Measurements from ENCODE around the gene ILF2. TPM values are rescaled to one million over a fixed set of nuclear protein-coding genes. Genes with fewer than 3 reads are reported as not detected.

ILF2 gene
- total RNA-seq, 2 experiments from 2014 or later: 287 to 334 TPM

- H3K27ac ChIP-seq (ENCODE audit: low read depth, low read length, poor library complexity, severe bottlenecking): no peak overlapping the region
These were observed 21.5 kb downstream of the ILF2 start for GRCh38 chr1:153649137-153649862.

GRCh38 chr1:153648000-153648643, 22.7 kb downstream of the ILF2 start:
- Histone ChIP-seq H3K4me1 (ENCODE audit: insufficient read depth, low read length, poor library complexity, severe bottlenecking) (no peaks in the 10 kb centered on the region), H3K4me3 (ENCODE audit: low read depth, low read length, poor library complexity, severe bottlenecking) (no peak overlapping the region), H3K9me2 (ENCODE audit: insufficient read depth, low read length) (no peaks in the 10 kb centered on the region), H3K36me3 (ENCODE audit: insufficient read depth, low read length) (peaks cover 44% of the 10 kb centered on the region), H2AFZ (ENCODE audit: low read length) (no peak overlapping the region), H3K9me3 (ENCODE audit: low read length) (no peaks in the 10 kb centered on the region), H3K27ac (ENCODE audit: low read depth, low read length, poor library complexity, severe bottlenecking) (no peak overlapping the region), H3K79me2 (ENCODE audit: insufficient read depth, low read depth, low read length) (no peaks in the 10 kb centered on the region), H3K4me2 (ENCODE audit: low read length) (no peak overlapping the region), H4K20me1 (ENCODE audit: insufficient read depth, low read length) (no peaks in the 10 kb centered on the region)
- CTCF ChIA-PET (ENCODE audit: unreplicated experiment): no interaction called here
- TF ChIP-seq EZH2phosphoT487 (IDR thresholded peaks at IDR 0.05; ENCODE audit: borderline replicate concordance, low read depth, low read length) (no peak), CTCF (conservative IDR thresholded peaks at IDR 0.05; ENCODE audit: low read length) (no peak)
- no peak for DNase-seq (ENCODE audit: low spot score)
- BruUV-seq (replicated peaks): no TSS peak
- POLR2A ChIA-PET: interaction anchor here (0.6 kb wide), 1 partner anchor 107 kb away, joined by 4 read pairs; no protein-coding TSS in a partner anchor
- intact Hi-C loops (cut with micrococcal nuclease; ENCODE audit: unreplicated experiment): no loop called here

More at GRCh38 chr1:153649137-153649862, 21.5 kb downstream of the ILF2 start:
- BruUV-seq (replicated peaks): no TSS peak
- no peak overlapping the region for H3K4me2 ChIP-seq (ENCODE audit: low read length)
- CTCF ChIA-PET (ENCODE audit: unreplicated experiment): no interaction called here
- no peaks in the 10 kb centered on the region for H4K20me1 ChIP-seq (ENCODE audit: insufficient read depth, low read length)
- H2AFZ ChIP-seq (ENCODE audit: low read length): no peak overlapping the region
- peaks cover 33% of the 10 kb centered on the region for H3K36me3 ChIP-seq (ENCODE audit: insufficient read depth, low read length)
- H3K79me2 ChIP-seq (ENCODE audit: insufficient read depth, low read depth, low read length): no peaks in the 10 kb centered on the region
- intact Hi-C loops (cut with micrococcal nuclease; ENCODE audit: unreplicated experiment): no loop called here
- POLR2A ChIA-PET: interaction anchor here (0.8 to 1.2 kb wide), 2 partner anchors 11 to 15 kb away, joined by 3 read pairs; partner anchors contain the start of gene CHTOP
- TF ChIP-seq CTCF (conservative IDR thresholded peaks at IDR 0.05; ENCODE audit: low read length): no peak
- no peak for TF ChIP-seq EZH2phosphoT487 (IDR thresholded peaks at IDR 0.05; ENCODE audit: borderline replicate concordance, low read depth, low read length)
- no peak overlapping the region for H3K4me3 ChIP-seq (ENCODE audit: low read depth, low read length, poor library complexity, severe bottlenecking)
- no peaks in the 10 kb centered on the region for H3K9me2 ChIP-seq (ENCODE audit: insufficient read depth, low read length)
- H3K4me1 ChIP-seq (ENCODE audit: insufficient read depth, low read length, poor library complexity, severe bottlenecking): no peaks in the 10 kb centered on the region
- no peak for DNase-seq (ENCODE audit: low spot score)
- no peaks in the 10 kb centered on the region for H3K9me3 ChIP-seq (ENCODE audit: low read length)

- H2AFZ ChIP-seq (ENCODE audit: low read length): no peak overlapping the region
- POLR2A ChIA-PET: interaction anchor here (0.6 kb wide), 2 partner anchors 10 to 108 kb away, joined by 3 to 4 read pairs; no protein-coding TSS in a partner anchor
- CTCF ChIA-PET (ENCODE audit: unreplicated experiment): no interaction called here
- TF ChIP-seq EZH2phosphoT487 (IDR thresholded peaks at IDR 0.05; ENCODE audit: borderline replicate concordance, low read depth, low read length) (no peak), CTCF (conservative IDR thresholded peaks at IDR 0.05; ENCODE audit: low read length) (no peak)
- intact Hi-C loops (cut with micrococcal nuclease; ENCODE audit: unreplicated experiment): no loop called here
- H3K27ac ChIP-seq (ENCODE audit: low read depth, low read length, poor library complexity, severe bottlenecking): no peak overlapping the region
- H3K9me3 ChIP-seq (ENCODE audit: low read length): no peaks in the 10 kb centered on the region
- no TSS peak for BruUV-seq (replicated peaks)
- no peaks in the 10 kb centered on the region for H3K9me2 ChIP-seq (ENCODE audit: insufficient read depth, low read length)
- H3K79me2 ChIP-seq (ENCODE audit: insufficient read depth, low read depth, low read length): no peaks in the 10 kb centered on the region
- H3K4me3 ChIP-seq (ENCODE audit: low read depth, low read length, poor library complexity, severe bottlenecking): no peak overlapping the region
- no peak for DNase-seq (ENCODE audit: low spot score)
- no peaks in the 10 kb centered on the region for H4K20me1 ChIP-seq (ENCODE audit: insufficient read depth, low read length)
- H3K4me1 ChIP-seq (ENCODE audit: insufficient read depth, low read length, poor library complexity, severe bottlenecking): no peaks in the 10 kb centered on the region
- no peak overlapping the region for H3K4me2 ChIP-seq (ENCODE audit: low read length)
- H3K36me3 ChIP-seq (ENCODE audit: insufficient read depth, low read length): peaks cover 52% of the 10 kb centered on the region
These were observed 23.5 kb downstream of the ILF2 start for GRCh38 chr1:153647346-153647714.

Measured in OCI-LY7 (cell line).